GM18505 (cell line): ENCODE data around the gene SLC1A7.

Source experiments
- ATAC-seq: cut with Tn5 transposase; IDR thresholded peaks from one replicate; pipeline ENCODE4 v1.9.1; 2021; ENCODE audit not compliant: unreplicated experiment
- POLR2A ChIP-seq: IDR thresholded peaks from 4 replicates; pipeline ENCODE4 v1.6.1; 2011; ENCODE audit warnings: borderline replicate concordance; ENCODE audit not compliant: insufficient read depth, insufficient read length; ENCODE audit errors: extremely low read depth

SLC1A7 gene

DNA sequence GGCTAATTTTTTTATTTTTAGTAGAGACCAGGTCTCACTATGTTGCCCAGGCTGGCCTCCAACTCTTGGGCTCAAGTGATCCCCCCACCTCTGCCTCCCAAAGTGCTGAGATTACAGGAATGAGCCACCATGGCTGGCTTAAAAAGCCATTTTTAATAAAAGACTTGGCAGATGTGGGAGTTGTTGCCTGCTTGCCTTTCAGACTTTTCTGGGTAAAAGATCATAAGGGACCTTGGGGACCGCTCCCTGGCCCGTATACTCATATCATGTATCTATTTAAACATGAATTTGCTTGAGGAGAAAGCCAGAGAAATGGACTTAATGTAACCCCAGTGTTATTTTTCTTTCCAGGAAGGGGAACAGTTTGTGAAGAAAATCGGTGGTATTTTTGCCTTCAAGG is 103.9 kb downstream of the SLC1A7 start:
- no peak for TF ChIP-seq POLR2A
- ATAC-seq: no peak
